Adipocyte (in vitro differentiated cells): ENCODE results near the gene ISLR.

ENCODE experiments used
- DNase-seq: peaks from one replicate; pipeline ENCODE4 v3.0.0-alpha.2; 2015; ENCODE audit warnings: low read depth
- H3K27me3 ChIP-seq: replicated peaks from 2 replicates; pipeline ENCODE4 v1.7.0; 2013; ENCODE audit warnings: mild to moderate bottlenecking, low read length, moderate library complexity; ENCODE audit not compliant: control insufficient read depth, insufficient read depth
- H3K36me3 ChIP-seq: 2 replicates; pipeline ENCODE4 v1.7.0; 2013; ENCODE audit warnings: low read length, mild to moderate bottlenecking, moderate library complexity; ENCODE audit not compliant: control insufficient read depth, insufficient read depth, severe bottlenecking
- H3K4me1 ChIP-seq: 2 replicates; pipeline ENCODE4 v1.7.0; 2013; ENCODE audit warnings: mild to moderate bottlenecking, low read length, moderate library complexity; ENCODE audit not compliant: control insufficient read depth, insufficient read depth
- H3K4me3 ChIP-seq: 2 replicates; pipeline ENCODE4 v1.7.0; 2013; ENCODE audit warnings: mild to moderate bottlenecking, low read length, moderate library complexity
- H3K9ac ChIP-seq: 2 replicates; pipeline ENCODE4 v1.7.0; 2013; ENCODE audit warnings: mild to moderate bottlenecking, low read length, moderate library complexity
- H3K9me3 ChIP-seq: 2 replicates; pipeline ENCODE4 v1.7.0; 2013; ENCODE audit warnings: mild to moderate bottlenecking, low read length, moderate library complexity; ENCODE audit not compliant: control insufficient read depth

Gene ISLR

DNA sequence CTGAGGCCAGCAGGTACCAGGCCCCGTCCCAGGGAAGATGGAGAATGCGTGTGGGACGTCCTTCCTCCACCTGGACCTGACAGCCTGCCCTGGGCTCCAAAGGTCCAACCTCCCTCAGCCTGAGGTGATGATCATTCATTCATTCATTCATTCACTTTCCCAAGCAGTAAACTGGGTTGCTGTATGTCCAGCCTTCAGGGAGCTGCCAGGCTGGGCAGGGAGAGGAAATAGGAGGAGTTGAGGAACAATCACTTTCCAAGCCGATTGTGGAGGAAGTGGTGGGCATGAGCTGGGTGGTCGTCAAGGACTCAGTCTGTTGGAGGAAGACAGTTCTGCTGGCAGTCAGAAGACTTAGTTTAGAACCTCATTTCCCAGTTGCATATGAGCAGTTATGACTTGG lies 52.4 kb downstream of the ISLR start:
- no peaks in the 10 kb centered on the region for H3K36me3 ChIP-seq
- no peak overlapping the region for H3K4me3 ChIP-seq
- no peak overlapping the region for H3K9ac ChIP-seq
- H3K4me1 ChIP-seq = peaks cover 14% of the 10 kb centered on the region
- peaks cover 33% of the 10 kb centered on the region for H3K27me3 ChIP-seq
- H3K9me3 ChIP-seq = no peaks in the 10 kb centered on the region
- DNase-seq = no peak
